ENCODE data around the gene FGGY.

FGGY gene

DNA sequence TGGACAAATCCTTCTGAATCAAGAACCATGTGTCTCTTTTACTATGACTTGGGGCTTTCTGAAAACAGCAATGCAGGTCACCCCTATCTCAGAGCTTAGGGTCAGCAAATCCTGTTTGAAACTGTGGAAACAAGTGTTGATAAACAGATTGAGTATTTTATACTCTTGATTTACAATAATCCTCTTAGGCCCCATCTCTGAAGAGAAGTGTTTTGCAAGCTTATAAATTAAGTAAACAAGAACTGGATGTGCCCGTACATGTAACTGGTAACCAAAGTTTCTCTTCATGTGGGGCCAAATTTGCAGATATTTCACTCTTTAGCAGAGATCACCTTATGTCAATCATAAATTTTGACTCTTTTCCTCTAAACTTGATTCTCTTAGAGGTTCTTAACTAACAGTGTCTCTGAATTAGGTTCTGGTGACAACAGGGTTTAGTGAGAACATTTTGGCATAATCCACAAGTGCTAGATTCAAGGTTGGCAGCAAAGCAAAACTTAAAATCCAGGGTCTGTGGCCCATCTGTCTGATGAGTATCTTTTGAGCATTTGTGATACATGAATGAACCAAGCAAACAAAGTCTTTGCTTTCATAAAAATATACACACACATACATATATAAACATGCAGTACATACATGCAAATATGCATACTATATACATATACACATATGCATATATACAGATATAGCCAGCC, 334.8 kb downstream of the FGGY start (continued):
- TF ChIP-seq, protein P1, sequence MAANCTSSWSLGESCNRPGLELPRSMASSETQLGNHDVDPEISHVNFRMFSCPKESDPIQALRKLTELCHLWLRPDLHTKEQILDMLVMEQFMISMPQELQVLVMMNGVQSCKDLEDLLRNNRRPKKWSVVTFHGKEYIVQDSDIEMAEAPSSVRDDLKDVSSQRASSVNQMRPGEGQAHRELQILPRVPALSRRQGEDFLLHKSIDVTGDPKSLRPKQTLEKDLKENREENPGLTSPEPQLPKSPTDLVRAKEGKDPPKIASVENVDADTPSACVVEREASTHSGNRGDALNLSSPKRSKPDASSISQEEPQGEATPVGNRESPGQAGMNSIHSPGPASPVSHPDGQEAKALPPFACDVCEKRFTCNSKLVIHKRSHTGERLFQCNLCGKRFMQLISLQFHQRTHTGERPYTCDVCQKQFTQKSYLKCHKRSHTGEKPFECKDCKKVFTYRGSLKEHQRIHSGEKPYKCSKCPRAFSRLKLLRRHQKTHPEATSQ (tag by site-specific recombination; IDR thresholded peaks at IDR 0.05) = no peak

DNA sequence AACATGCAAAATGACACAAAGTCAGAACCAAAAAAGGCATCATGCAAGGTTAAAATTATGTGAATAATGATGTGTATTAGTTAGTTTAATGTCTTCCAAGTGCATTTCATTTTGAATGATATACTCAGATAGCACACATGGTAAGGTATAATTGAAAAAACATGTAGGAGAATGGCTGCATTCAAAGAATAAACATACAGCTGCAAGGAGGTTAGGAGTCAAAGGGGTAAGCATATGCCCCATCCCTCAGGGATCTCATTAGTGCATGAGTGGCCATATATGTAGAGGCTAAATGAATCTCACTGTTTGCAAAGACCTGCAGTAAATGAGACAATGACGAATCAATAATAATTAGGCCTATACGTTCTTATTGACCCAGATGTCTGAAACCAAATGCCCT, 338.2 kb downstream of the FGGY start:
- ChIA-PET CTCF (interaction anchor here (0.7 kb wide), 1 partner anchor 198 kb away, joined by 3 read pairs; no protein-coding TSS in a partner anchor), POLR2A (no interaction called here)
- no peaks in the 10 kb centered on the region for H3K4me1 ChIP-seq (ENCODE audit: control insufficient read depth, insufficient read depth, low read length)
- no peak overlapping the region for H3K27ac ChIP-seq (ENCODE audit: extremely low read depth, low read depth, low read length)
- H3K4me3 ChIP-seq (ENCODE audit: low read depth, low read length) = no peak overlapping the region
- no peaks in the 10 kb centered on the region for H3K9me3 ChIP-seq (ENCODE audit: control insufficient read depth, insufficient read depth, low read depth, low read length)
- TF ChIP-seq ZNF157 (tag by site-specific recombination; IDR thresholded peaks at IDR 0.05) (no peak), ZFP3 (tag by site-specific recombination; IDR thresholded peaks at IDR 0.05; ENCODE audit: low read depth) (no peak), ZEB2 (tag by site-specific recombination; IDR thresholded peaks at IDR 0.05) (no peak), ZNF76 (tag by site-specific recombination; IDR thresholded peaks at IDR 0.05; ENCODE audit: borderline replicate concordance, low read depth) (no peak), ZSCAN30 (tag by site-specific recombination; IDR thresholded peaks at IDR 0.05) (no peak), ZNF530 (tag by site-specific recombination; IDR thresholded peaks at IDR 0.05; ENCODE audit: low read depth) (no peak), ZNF621 (tag by site-specific recombination; IDR thresholded peaks at IDR 0.05) (no peak), ZNF670 (tag by site-specific recombination; IDR thresholded peaks at IDR 0.05; ENCODE audit: low read depth) (no peak)
- TF ChIP-seq, protein P2, sequence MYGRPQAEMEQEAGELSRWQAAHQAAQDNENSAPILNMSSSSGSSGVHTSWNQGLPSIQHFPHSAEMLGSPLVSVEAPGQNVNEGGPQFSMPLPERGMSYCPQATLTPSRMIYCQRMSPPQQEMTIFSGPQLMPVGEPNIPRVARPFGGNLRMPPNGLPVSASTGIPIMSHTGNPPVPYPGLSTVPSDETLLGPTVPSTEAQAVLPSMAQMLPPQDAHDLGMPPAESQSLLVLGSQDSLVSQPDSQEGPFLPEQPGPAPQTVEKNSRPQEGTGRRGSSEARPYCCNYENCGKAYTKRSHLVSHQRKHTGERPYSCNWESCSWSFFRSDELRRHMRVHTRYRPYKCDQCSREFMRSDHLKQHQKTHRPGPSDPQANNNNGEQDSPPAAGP (tag by site-specific recombination; IDR thresholded peaks at IDR 0.05) = no peak
- TF ChIP-seq, protein P3, sequence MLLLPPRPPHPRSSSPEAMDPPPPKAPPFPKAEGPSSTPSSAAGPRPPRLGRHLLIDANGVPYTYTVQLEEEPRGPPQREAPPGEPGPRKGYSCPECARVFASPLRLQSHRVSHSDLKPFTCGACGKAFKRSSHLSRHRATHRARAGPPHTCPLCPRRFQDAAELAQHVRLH (tag by site-specific recombination; IDR thresholded peaks at IDR 0.05) = no peak
- no peaks in the 10 kb centered on the region for H3K36me3 ChIP-seq (ENCODE audit: control insufficient read depth in 2 of 2, insufficient read depth in 1 of 2, low read length in 2 of 2)

DNA sequence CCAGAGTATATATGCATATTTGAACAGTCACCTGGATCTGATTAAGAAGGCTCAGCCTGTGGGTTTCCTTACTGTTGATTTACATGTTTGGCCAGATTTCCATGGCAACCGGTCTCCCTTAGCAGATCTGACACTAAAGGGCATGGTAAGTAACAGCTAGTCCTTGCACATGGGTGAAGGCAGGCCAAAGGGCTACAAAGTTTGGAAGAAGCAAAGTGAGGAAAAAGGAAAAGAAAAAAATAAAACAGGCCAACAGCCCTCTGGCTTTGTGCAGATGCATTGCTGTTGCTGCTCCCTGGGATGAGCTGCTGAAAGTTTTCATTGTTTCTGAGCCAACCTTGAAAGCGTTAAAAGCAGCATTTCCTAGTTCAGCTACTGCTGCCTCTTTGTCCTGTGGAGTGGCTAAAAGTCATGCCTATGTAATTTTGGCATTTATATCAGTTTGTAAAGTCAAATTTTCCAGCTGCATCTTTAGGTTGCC, 341.4 kb downstream of the FGGY start:
- ChIA-PET CTCF (interaction anchor here (0.6 kb wide), 1 partner anchor 61 kb away, joined by 7 read pairs; no protein-coding TSS in a partner anchor), POLR2A (no interaction called here)
- H3K36me3 ChIP-seq (ENCODE audit: control insufficient read depth in 2 of 2, insufficient read depth in 1 of 2, low read length in 2 of 2) = no peaks in the 10 kb centered on the region
- H3K4me3 ChIP-seq (ENCODE audit: low read depth, low read length) = no peak overlapping the region
- H3K27ac ChIP-seq (ENCODE audit: extremely low read depth, low read depth, low read length) = no peak overlapping the region
- H3K9me3 ChIP-seq (ENCODE audit: control insufficient read depth, insufficient read depth, low read depth, low read length) = no peaks in the 10 kb centered on the region
- H3K4me1 ChIP-seq (ENCODE audit: control insufficient read depth, insufficient read depth, low read length) = no peaks in the 10 kb centered on the region
- TF ChIP-seq, protein P4, sequence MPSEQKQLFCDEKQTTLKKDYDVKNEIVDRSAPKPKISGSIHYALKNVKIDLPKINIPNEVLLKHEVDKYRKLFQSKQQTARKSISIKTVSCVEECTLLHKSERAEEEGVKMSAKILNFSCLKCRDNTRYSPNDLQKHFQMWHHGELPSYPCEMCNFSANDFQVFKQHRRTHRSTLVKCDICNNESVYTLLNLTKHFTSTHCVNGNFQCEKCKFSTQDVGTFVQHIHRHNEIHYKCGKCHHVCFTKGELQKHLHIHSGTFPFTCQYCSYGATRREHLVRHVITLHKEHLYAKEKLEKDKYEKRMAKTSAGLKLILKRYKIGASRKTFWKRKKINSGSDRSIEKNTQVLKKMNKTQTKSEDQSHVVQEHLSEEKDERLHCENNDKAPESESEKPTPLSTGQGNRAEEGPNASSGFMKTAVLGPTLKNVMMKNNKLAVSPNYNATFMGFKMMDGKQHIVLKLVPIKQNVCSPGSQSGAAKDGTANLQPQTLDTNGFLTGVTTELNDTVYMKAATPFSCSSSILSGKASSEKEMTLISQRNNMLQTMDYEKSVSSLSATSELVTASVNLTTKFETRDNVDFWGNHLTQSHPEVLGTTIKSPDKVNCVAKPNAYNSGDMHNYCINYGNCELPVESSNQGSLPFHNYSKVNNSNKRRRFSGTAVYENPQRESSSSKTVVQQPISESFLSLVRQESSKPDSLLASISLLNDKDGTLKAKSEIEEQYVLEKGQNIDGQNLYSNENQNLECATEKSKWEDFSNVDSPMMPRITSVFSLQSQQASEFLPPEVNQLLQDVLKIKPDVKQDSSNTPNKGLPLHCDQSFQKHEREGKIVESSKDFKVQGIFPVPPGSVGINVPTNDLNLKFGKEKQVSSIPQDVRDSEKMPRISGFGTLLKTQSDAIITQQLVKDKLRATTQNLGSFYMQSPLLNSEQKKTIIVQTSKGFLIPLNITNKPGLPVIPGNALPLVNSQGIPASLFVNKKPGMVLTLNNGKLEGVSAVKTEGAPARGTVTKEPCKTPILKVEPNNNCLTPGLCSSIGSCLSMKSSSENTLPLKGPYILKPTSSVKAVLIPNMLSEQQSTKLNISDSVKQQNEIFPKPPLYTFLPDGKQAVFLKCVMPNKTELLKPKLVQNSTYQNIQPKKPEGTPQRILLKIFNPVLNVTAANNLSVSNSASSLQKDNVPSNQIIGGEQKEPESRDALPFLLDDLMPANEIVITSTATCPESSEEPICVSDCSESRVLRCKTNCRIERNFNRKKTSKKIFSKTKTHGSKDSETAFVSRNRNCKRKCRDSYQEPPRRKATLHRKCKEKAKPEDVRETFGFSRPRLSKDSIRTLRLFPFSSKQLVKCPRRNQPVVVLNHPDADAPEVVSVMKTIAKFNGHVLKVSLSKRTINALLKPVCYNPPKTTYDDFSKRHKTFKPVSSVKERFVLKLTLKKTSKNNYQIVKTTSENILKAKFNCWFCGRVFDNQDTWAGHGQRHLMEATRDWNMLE (tag by site-specific recombination; conservative IDR thresholded peaks at IDR 0.05; ENCODE audit: low read depth) = no peak
- TF ChIP-seq ZNF24 (tag by site-specific recombination; IDR thresholded peaks at IDR 0.05) (no peak), ZNF610 (tag by site-specific recombination; IDR thresholded peaks at IDR 0.05; ENCODE audit: borderline replicate concordance) (no peak)
- TF ChIP-seq, protein P5, sequence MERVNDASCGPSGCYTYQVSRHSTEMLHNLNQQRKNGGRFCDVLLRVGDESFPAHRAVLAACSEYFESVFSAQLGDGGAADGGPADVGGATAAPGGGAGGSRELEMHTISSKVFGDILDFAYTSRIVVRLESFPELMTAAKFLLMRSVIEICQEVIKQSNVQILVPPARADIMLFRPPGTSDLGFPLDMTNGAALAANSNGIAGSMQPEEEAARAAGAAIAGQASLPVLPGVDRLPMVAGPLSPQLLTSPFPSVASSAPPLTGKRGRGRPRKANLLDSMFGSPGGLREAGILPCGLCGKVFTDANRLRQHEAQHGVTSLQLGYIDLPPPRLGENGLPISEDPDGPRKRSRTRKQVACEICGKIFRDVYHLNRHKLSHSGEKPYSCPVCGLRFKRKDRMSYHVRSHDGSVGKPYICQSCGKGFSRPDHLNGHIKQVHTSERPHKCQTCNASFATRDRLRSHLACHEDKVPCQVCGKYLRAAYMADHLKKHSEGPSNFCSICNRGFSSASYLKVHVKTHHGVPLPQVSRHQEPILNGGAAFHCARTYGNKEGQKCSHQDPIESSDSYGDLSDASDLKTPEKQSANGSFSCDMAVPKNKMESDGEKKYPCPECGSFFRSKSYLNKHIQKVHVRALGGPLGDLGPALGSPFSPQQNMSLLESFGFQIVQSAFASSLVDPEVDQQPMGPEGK (tag by site-specific recombination; IDR thresholded peaks at IDR 0.05) = no peak

All from HEK293 (cell line).